ENCODE data around the gene B4GALT1.
A peak's percentile ranks its signal among the peaks of the same experiment; 100 is the strongest.

B4GALT1 gene

GRCh38 chr9:33182519-33182918 is 15.4 kb upstream of the B4GALT1 start:
- Histone ChIP-seq H3K4me1 (ENCODE audit: control insufficient read depth, insufficient read depth, low read depth, low read length) (peaks cover 13% of the 10 kb centered on the region), H3K79me1 (replicated peaks; ENCODE audit: low read length, poor library complexity, severe bottlenecking) (no peaks in the 10 kb centered on the region), H2BK12ac (ENCODE audit: low read length in 2 of 2) (no peak overlapping the region), H3K9me3 (ENCODE audit: control insufficient read depth, low read length) (no peaks in the 10 kb centered on the region), H2BK15ac (ENCODE audit: low read depth, poor library complexity, severe bottlenecking) (no peak overlapping the region), H3K27ac (ENCODE audit: low read length, poor library complexity, severe bottlenecking) (no peak overlapping the region), H3K9ac (ENCODE audit: low read length) (no peak overlapping the region), H2AK5ac (ENCODE audit: low read length, severe bottlenecking) (no peak overlapping the region), H3K4me3 (ENCODE audit: insufficient read depth in 1 of 2, low read depth in 1 of 2, low read length in 2 of 2) (no peak overlapping the region), H3K27me3 (ENCODE audit: control insufficient read depth in 1 of 2, insufficient read depth in 1 of 2, low read length in 2 of 2) (peaks cover 0 to 34% of the 10 kb centered on the region in 2 experiments), H2AFZ (ENCODE audit: low read depth, low read length) (no peak overlapping the region), H3K4ac (ENCODE audit: low read depth in 1 of 2, low read length in 2 of 2) (no peak overlapping the region), H2BK120ac (ENCODE audit: low read depth, low read length) (no peak overlapping the region), H4K91ac (ENCODE audit: low read length) (no peak overlapping the region), H3K23ac (ENCODE audit: low read length in 2 of 2) (no peak overlapping the region), H3K14ac (ENCODE audit: low read length in 2 of 2) (no peak overlapping the region), H2BK5ac (ENCODE audit: low read depth, low read length, poor library complexity, severe bottlenecking) (no peak overlapping the region), H3K18ac (ENCODE audit: low read depth in 1 of 2, low read length in 2 of 2) (no peak overlapping the region), H3K4me2 (ENCODE audit: low read length, poor library complexity, severe bottlenecking) (no peak overlapping the region), H3K36me3 (ENCODE audit: control insufficient read depth in 1 of 2, insufficient read depth in 2 of 2, low read depth in 1 of 2, low read length in 2 of 2) (no peaks in the 10 kb centered on the region), H4K8ac (ENCODE audit: low read length) (no peak overlapping the region)
- DNase-seq = no peak
- no CpG with 5 or more reads among the region's 2 CpGs for WGBS

DNA sequence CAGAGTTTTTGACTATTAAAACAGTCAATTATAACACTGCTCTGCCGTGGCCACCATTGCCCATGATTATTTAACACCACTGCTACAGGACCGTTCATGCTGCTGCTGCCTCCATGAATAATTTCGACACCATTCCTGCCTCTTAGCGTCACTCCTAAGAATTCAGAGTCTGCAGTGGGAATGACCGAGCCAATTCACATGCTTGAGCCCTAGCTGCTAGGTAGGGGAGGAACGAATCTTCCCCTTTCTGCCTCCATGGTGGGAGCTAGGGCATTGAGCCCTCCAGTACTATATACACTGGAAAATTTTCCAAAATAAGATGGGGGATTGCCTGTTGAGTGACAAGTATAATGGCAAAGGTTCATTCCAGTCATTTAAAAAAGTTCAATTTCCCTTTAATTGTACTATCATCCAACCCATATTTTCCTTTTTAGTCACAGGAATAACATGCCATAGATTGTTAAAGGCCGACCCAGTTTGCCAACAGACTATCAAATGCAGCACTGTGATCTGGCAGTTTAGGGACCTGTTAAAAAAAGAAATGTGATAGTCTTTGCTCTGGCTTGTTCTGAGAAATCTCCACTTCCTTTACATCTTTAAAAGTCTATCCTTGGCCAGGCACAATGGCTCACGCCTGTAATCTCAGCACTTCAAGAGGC is 13.5 kb upstream of the B4GALT1 start:
- H3K4ac ChIP-seq (ENCODE audit: low read depth in 1 of 2, low read length in 2 of 2) = no peak overlapping the region
- no peak overlapping the region for H4K8ac ChIP-seq (ENCODE audit: low read length)
- no peak overlapping the region for H2BK15ac ChIP-seq (ENCODE audit: low read depth, poor library complexity, severe bottlenecking)
- no peak overlapping the region for H2BK12ac ChIP-seq (ENCODE audit: low read length in 2 of 2)
- H3K36me3 ChIP-seq (ENCODE audit: control insufficient read depth in 1 of 2, insufficient read depth in 2 of 2, low read depth in 1 of 2, low read length in 2 of 2) = no peaks in the 10 kb centered on the region
- H2BK5ac ChIP-seq (ENCODE audit: low read depth, low read length, poor library complexity, severe bottlenecking) = no peak overlapping the region
- peaks cover 10% of the 10 kb centered on the region for H3K4me1 ChIP-seq (ENCODE audit: control insufficient read depth, insufficient read depth, low read depth, low read length)
- no peak overlapping the region for H2BK120ac ChIP-seq (ENCODE audit: low read depth, low read length)
- peak overlapping the region; percentile 50 for H3K9ac ChIP-seq (ENCODE audit: low read length)
- no peak overlapping the region for H3K14ac ChIP-seq (ENCODE audit: low read length in 2 of 2)
- H3K4me3 ChIP-seq (ENCODE audit: insufficient read depth in 1 of 2, low read depth in 1 of 2, low read length in 2 of 2) = no peak overlapping the region
- peaks cover 0 to 15% of the 10 kb centered on the region in 2 experiments for H3K27me3 ChIP-seq (ENCODE audit: control insufficient read depth in 1 of 2, insufficient read depth in 1 of 2, low read length in 2 of 2)
- peak overlapping the region; percentile 13 for H3K27ac ChIP-seq (ENCODE audit: low read length, poor library complexity, severe bottlenecking)
- H3K4me2 ChIP-seq (ENCODE audit: low read length, poor library complexity, severe bottlenecking) = no peak overlapping the region
- no peak overlapping the region for H2AK5ac ChIP-seq (ENCODE audit: low read length, severe bottlenecking)
- WGBS = 76% methylated on average over 7 of the region's 8 CpGs
- H3K18ac ChIP-seq (ENCODE audit: low read depth in 1 of 2, low read length in 2 of 2) = no peak overlapping the region
- H4K91ac ChIP-seq (ENCODE audit: low read length) = no peak overlapping the region
- H3K23ac ChIP-seq (ENCODE audit: low read length in 2 of 2) = no peak overlapping the region
- DNase-seq = no peak
- no peaks in the 10 kb centered on the region for H3K79me1 ChIP-seq (replicated peaks; ENCODE audit: low read length, poor library complexity, severe bottlenecking)
- no peaks in the 10 kb centered on the region for H3K9me3 ChIP-seq (ENCODE audit: control insufficient read depth, low read length)
- no peak overlapping the region for H2AFZ ChIP-seq (ENCODE audit: low read depth, low read length)

- Histone ChIP-seq H3K4ac (ENCODE audit: low read depth in 1 of 2, low read length in 2 of 2) (no peak overlapping the region), H2BK12ac (ENCODE audit: low read length in 2 of 2) (no peak overlapping the region), H2BK120ac (ENCODE audit: low read depth, low read length) (no peak overlapping the region), H3K79me1 (replicated peaks; ENCODE audit: low read length, poor library complexity, severe bottlenecking) (no peaks in the 10 kb centered on the region), H2AFZ (ENCODE audit: low read depth, low read length) (no peak overlapping the region), H3K27me3 (ENCODE audit: control insufficient read depth in 1 of 2, insufficient read depth in 1 of 2, low read length in 2 of 2) (peaks cover 0 to under 1% of the 10 kb centered on the region in 2 experiments), H3K18ac (ENCODE audit: low read depth in 1 of 2, low read length in 2 of 2) (no peak overlapping the region), H3K27ac (ENCODE audit: low read length, poor library complexity, severe bottlenecking) (no peak overlapping the region), H2AK5ac (ENCODE audit: low read length, severe bottlenecking) (no peak overlapping the region), H3K4me2 (ENCODE audit: low read length, poor library complexity, severe bottlenecking) (no peak overlapping the region), H3K23ac (ENCODE audit: low read length in 2 of 2) (no peak overlapping the region), H3K36me3 (ENCODE audit: control insufficient read depth in 1 of 2, insufficient read depth in 2 of 2, low read depth in 1 of 2, low read length in 2 of 2) (no peaks in the 10 kb centered on the region), H4K91ac (ENCODE audit: low read length) (no peak overlapping the region), H3K14ac (ENCODE audit: low read length in 2 of 2) (no peak overlapping the region), H3K9ac (ENCODE audit: low read length) (no peak overlapping the region), H3K4me3 (ENCODE audit: insufficient read depth in 1 of 2, low read depth in 1 of 2, low read length in 2 of 2) (no peak overlapping the region), H2BK15ac (ENCODE audit: low read depth, poor library complexity, severe bottlenecking) (no peak overlapping the region), H3K9me3 (ENCODE audit: control insufficient read depth, low read length) (no peaks in the 10 kb centered on the region), H4K8ac (ENCODE audit: low read length) (no peak overlapping the region), H2BK5ac (ENCODE audit: low read depth, low read length, poor library complexity, severe bottlenecking) (no peak overlapping the region), H3K4me1 (ENCODE audit: control insufficient read depth, insufficient read depth, low read depth, low read length) (peaks cover 10% of the 10 kb centered on the region)
- WGBS = 86% methylated on average over 3 of the region's 3 CpGs
- DNase-seq = no peak
Observed at GRCh38 chr9:33178972-33179697, 12.0 kb upstream of the B4GALT1 start.

DNA sequence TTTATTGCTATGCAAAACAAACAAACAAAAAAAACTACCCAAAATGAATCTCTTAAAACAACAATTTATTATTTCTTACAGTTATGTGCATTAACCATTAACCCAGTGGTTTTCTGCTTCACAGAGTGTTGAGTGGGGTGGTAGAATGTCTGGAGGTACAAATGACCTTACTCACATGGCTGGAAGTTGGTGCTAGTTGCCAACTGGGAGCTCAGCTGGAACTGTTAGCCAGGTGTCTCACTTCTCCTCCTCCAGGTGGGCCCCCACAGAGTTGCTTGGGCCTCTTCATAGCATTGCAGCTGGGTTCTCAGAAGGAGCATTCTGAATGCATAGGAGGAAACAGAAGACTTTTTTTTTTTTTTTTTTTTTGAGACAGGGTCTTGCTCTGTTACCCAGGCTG is 10.5 kb upstream of the B4GALT1 start:
- no peak overlapping the region for H2BK5ac ChIP-seq (ENCODE audit: low read depth, low read length, poor library complexity, severe bottlenecking)
- no peaks in the 10 kb centered on the region for H3K79me1 ChIP-seq (replicated peaks; ENCODE audit: low read length, poor library complexity, severe bottlenecking)
- no peaks in the 10 kb centered on the region for H3K9me3 ChIP-seq (ENCODE audit: control insufficient read depth, low read length)
- H4K91ac ChIP-seq (ENCODE audit: low read length) = no peak overlapping the region
- H3K27ac ChIP-seq (ENCODE audit: low read length, poor library complexity, severe bottlenecking) = peak overlapping the region; percentile 33
- no peak overlapping the region for H3K4ac ChIP-seq (ENCODE audit: low read depth in 1 of 2, low read length in 2 of 2)
- H3K9ac ChIP-seq (ENCODE audit: low read length) = no peak overlapping the region
- H2BK15ac ChIP-seq (ENCODE audit: low read depth, poor library complexity, severe bottlenecking) = no peak overlapping the region
- no peak overlapping the region for H2AFZ ChIP-seq (ENCODE audit: low read depth, low read length)
- H3K18ac ChIP-seq (ENCODE audit: low read depth in 1 of 2, low read length in 2 of 2) = no peak overlapping the region
- no peaks in the 10 kb centered on the region for H3K36me3 ChIP-seq (ENCODE audit: control insufficient read depth in 1 of 2, insufficient read depth in 2 of 2, low read depth in 1 of 2, low read length in 2 of 2)
- no peak overlapping the region for H3K4me3 ChIP-seq (ENCODE audit: insufficient read depth in 1 of 2, low read depth in 1 of 2, low read length in 2 of 2)
- H3K27me3 ChIP-seq (ENCODE audit: control insufficient read depth in 1 of 2, insufficient read depth in 1 of 2, low read length in 2 of 2) = no peaks in the 10 kb centered on the region
- H4K8ac ChIP-seq (ENCODE audit: low read length) = no peak overlapping the region
- no peak overlapping the region for H3K23ac ChIP-seq (ENCODE audit: low read length in 2 of 2)
- no peak overlapping the region for H2BK120ac ChIP-seq (ENCODE audit: low read depth, low read length)
- no peak overlapping the region for H3K14ac ChIP-seq (ENCODE audit: low read length in 2 of 2)
- H3K4me2 ChIP-seq (ENCODE audit: low read length, poor library complexity, severe bottlenecking) = no peak overlapping the region
- peaks cover 15% of the 10 kb centered on the region for H3K4me1 ChIP-seq (ENCODE audit: control insufficient read depth, insufficient read depth, low read depth, low read length)
- no peak for DNase-seq
- H2BK12ac ChIP-seq (ENCODE audit: low read length in 2 of 2) = no peak overlapping the region
- no peak overlapping the region for H2AK5ac ChIP-seq (ENCODE audit: low read length, severe bottlenecking)

All from mesenchymal stem cell (in vitro differentiated cells and primary cell).